Measurements from ENCODE around the gene CAMSAP3.

CAMSAP3 gene

DNA sequence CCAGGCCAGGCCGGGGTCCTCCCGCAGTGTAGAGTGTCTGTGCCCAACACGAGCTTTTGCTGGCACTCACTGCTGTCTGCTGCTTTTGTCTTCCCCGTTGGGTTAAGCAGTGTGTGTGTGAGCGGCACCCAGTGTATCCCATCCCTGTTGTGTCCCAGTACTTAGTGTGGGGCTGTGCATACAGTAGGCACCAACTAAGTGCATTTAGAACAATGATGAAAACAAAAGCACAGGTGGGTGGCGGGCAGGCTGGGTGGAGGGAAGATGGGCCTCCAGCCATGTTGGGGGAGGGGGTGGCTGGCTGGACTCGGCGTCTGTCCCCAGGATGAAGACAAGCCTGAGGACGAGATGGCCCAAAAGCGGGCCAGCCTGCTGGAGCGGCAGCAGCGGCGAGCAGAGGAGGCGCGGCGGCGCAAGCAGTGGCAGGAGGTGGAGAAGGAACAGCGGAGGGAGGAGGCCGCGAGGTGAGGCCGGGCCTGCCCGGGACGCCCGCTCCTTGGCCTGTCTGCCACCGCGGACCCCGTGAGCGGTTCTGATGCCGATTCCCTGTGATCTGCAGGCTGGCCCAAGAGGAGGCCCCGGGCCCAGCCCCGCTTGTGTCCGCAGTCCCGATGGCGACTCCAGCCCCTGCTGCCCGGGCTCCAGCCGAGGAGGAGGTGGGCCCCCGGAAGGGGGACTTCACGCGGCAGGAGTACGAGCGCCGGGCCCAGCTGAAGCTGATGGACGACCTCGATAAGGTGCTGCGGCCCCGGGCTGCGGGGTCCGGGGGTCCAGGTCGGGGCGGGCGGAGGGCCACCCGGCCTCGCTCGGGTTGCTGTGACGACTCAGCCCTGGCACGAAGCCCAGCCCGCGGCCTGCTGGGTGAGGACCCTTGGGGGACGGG, 19.4 kb downstream of the CAMSAP3 start:
- DNase-seq (ENCODE audit: low read depth): no peak

GRCh38 chr19:7617172-7617571, 21.5 kb downstream of the CAMSAP3 start:
- DNase-seq (ENCODE audit: low read depth): no peak

DNA sequence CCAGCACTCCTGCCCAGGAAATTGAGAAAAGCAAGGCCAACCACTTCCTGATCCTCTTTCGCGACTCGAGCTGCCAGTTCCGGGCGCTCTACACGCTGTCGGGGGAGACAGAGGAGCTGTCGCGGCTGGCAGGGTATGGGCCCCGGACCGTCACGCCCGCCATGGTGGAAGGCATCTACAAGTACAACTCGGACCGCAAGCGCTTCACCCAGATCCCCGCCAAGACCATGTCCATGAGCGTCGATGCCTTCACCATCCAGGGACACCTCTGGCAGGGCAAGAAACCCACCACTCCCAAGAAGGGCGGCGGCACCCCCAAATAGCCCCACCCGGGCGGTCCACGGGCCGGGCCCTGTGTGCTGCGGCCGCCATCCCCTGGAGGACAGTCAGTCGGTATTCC, 22.1 kb downstream of the CAMSAP3 start:
- DNase-seq (ENCODE audit: low read depth): no peak

GRCh38 chr19:7618348-7618747, 22.7 kb downstream of the CAMSAP3 start:
- DNase-seq (ENCODE audit: low read depth): no peak

DNA sequence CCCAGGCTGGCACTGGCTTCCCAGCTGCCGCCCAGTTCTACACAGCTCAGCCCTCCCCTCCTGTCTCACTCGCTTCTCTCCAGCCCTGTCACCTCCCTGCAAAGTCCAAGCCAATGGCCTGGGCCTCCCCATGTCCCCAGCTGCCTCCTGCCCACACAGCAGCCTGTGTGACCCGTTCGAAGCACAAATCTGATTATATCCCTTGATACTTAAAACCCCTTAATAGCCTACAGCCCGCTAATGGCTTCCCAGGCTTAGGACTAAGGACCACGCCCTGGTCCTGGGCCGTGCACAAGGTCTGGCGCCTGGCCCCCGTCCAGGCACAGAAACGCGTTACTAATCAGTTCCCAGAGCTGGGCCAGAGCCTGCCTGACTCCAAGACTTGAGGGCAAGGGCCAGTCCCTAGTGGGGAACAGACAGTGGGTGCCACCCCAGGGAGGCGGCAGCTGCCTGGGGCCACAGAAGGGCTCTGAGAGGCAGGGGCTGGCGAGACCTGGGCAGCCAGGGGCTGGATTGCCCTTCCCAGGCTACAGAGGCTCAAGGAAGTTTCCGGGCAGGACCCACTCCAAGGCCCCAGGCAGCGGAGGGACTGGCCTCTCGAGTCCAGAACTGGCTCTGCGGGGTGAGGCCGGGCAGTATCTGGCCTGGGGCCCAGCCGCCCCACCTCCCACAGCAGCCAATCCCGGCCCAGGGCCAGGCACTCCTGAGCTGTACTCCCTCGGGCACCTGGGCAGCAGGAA, 23.3 kb downstream of the CAMSAP3 start:
- no peak for DNase-seq (ENCODE audit: low read depth)

- no peak for DNase-seq (ENCODE audit: low read depth)
Observed at GRCh38 chr19:7619671-7620441, 24.2 kb downstream of the CAMSAP3 start.

DNA sequence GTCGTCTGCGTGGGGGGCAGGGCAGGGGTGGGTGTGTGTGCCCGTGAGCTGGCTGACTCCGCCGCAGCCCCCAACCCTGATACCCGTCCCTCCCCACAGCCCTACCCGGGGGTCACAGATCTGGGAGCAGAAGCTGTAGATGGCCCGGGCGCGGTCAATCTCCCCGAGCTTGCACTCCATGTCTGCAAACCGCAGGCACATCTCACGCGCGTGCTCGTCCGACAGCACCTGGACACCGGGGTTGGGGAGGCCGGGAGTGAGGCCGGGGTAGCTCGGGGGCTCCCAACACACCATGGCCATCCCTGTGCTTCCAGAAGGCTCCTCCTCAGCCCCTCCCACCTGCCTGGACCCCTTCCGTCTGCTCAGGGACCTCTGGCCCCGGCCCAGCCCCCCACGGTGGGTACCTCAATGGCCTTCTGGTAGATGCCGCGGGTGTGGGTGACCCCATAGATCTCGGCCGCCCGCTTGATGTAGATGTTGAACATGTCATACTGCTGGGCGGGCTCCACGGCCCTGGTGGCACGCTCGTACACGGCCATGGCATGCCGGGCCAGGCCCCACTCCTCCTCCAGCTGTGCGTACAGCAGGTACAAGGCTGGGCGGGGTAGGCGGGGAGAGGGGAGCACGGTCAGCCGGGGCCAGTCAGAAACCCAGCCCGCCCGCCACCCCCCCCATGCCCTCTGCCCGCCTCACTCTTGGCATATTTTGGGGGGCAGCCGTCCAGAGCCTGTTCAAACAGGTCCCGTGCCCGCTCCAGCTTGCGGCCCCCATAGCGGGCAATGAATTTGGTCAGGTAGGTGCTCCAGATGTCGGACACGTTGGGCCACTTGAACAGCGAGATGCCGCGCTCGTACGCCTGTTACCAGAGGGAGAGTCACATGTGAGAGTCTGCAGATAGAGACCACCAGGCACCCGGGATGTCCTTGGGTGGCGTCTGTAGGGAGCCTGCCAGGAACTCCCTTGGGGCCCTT, 25.1 kb downstream of the CAMSAP3 start:
- DNase-seq (ENCODE audit: low read depth): no peak

DNA sequence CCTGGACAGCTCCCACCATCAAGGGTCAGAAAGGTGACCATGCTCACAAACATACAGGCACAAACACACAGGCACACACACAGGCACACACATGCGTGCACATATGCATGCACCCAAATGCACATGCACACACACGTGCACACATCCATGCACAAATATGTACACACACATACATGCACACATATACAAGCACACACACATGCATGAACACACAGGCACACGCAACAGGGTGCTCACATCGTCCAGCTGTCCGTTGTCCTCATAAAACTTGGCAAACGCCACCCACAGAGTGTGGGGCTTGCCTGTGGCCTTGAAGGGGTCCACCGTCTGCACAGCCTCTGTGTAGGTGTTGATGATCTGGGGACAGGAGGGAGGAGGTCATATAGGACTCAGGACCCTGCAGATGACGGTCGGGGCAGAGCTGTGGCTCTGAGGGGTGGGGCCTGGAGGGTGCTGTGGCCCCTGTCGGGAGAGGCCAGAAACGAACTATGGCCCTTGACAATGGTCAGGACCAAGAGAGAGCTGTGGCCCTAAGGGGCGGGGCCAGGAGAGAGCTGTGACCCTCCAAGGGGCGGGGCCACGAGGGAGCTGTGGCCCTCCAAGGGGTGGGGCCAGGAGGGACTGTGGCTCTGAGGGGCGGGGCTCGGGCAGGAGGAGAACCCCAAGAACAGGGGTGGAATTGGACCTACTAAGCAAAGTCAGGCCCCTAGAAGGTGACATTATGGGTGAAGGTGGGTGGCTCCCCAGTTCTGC, 27.4 kb downstream of the CAMSAP3 start:
- peak; percentile 19 for DNase-seq (ENCODE audit: low read depth)

DNA sequence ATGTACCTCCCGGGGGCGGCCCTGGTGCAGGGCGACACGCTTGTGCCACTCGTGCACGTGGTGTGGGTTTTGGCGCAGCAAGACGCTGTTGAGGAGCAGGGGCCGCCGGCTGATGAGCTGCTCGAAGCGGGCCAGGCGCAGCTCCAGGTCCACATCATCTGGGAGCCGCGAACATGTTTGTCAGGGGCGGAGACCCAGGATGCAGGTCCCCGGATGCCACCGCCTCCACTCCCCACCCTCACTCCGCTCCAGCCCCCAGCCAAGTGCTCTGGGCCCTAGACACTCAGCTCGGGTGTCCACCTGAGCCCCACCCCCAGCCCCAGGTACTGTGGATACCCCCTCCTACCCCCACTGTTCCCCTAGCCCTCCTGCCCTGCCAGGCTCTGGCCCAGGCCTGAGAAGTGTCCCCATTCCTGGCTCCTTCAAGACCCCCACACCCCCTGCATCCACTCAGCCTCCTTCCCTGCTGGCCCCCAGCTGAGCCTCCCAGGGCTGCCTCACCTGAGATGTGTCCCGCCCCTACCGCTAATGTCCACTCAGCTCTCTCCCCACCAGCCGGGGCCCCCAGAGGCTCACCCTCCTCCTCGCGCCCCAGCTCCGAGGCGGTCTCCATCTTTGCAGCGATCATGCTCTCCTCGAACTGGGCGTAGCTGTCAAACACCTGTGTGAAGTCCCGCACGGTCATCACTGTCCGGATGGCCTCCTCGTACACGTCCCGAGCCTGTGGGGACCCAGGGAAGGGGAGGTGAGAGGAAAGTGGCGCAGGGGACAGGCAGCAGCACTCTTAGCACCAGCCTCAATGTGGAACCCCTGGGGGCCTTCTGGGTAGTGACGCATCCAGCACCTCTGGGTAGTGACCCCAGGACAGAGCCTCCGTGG, 28.3 kb downstream of the CAMSAP3 start:
- no peak for DNase-seq (ENCODE audit: low read depth)

DNA sequence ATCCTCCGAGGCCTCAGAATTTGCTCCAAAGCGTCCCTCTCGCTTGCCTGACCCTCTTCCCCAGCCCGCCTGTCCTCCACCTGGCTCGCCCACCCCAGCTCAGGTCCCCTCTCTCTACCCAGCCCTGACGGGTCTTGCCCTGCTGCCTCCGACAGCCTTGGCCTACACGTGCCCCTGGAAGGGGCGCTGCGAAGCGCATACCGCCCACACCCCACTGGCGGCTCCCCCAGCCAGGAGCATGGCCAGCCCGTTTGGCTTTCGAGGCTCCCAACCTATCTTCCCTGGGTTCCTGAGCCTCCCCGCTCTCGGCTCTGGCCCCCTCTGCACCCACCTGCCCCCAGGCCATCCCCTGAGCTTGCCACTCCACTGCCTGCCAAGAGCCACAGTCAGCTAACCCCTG, 29.1 kb downstream of the CAMSAP3 start:
- no peak for DNase-seq (ENCODE audit: low read depth)

GRCh38 chr19:7625763-7626372, 30.2 kb downstream of the CAMSAP3 start:
- no peak for DNase-seq (ENCODE audit: low read depth)

DNA sequence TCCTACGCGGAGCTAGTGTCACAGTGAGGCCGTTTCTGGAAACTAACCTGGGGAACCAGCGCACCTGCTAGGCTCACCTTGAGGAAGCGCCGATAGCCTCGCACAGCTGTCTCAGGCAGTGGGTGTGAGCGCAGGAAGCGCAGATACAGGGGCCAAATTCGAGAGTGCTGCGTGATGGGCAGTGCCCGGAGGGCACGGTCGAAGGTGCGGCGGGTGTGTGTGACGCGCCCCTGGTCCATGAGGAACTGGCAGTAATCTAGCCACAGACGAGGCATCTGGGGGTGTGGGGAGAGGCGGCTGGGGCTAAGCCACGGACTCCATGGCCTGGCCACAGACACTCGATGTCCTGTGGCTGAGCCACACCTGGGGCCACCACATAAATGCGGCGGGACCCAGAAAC, 31.5 kb downstream of the CAMSAP3 start:
- no peak for DNase-seq (ENCODE audit: low read depth)

- DNase-seq (ENCODE audit: low read depth): peak; percentile 13
Observed at GRCh38 chr19:7628589-7629311, 33.1 kb downstream of the CAMSAP3 start.

DNA sequence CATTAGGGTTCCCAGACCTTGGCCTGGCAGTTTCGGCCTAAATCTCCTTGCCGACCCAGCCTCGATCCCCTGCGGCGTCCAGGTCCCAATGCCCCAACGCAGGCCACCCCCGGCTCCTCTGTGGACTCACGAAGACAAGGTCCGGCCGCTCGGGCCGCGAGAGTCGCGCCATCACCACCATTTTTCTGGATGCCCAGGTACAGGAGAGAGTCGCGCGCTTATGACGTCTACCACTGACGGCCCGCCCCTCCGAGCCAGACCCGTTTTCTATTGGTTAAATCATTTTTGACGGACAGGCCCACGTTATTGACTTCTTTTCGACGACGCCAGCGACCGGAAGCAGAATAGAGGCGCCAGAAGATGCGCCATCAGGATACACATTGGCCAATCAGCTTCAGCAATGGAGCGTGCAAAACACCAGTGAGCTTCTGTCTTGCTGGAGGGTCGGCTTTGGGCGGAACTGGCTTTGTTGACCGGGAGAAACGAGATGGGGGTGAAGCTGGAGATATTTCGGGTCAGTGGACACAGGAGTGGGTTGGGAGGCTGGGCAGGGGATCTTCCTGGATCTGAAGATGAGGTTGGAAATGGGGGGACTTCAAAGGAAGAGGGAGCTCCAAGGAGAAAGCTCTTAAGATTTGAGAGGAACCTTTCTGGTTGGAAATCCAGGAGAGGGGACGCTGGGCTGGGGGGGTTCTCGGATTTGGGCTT, 33.8 kb downstream of the CAMSAP3 start, which contains the start of the genes PET100 and XAB2:
TSS of gene PET100 (plus strand) at position 447 of the 708 bp plus-strand sequence. CDS start at position 488, 41 bp downstream.
TSS of gene XAB2 (minus strand) at position 199 of the 708 bp plus-strand sequence. CDS start at position 181, 18 bp downstream.
- peak; percentile 99 for DNase-seq (ENCODE audit: low read depth)

DNA sequence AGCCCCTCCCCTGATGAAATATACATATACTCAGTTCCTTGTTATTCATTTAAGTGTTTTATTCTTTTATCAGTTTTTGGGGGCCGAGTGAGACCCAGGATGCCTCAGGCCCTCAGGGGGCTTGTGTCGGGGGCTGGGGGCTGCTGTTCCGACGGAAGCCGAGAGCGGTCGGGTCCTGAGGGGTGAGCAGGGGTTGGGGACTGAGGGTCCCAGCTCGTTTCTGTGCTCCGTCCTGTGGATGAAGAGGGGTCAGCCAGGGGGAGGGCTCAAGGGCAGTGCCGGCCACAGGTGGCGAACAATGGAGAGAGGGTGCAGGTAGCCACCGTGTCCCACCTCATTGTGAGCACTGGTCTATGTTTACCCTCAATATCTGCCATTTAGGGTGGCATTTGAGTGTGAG, 35.9 kb downstream of the CAMSAP3 start:
- DNase-seq (ENCODE audit: low read depth): no peak

DNA sequence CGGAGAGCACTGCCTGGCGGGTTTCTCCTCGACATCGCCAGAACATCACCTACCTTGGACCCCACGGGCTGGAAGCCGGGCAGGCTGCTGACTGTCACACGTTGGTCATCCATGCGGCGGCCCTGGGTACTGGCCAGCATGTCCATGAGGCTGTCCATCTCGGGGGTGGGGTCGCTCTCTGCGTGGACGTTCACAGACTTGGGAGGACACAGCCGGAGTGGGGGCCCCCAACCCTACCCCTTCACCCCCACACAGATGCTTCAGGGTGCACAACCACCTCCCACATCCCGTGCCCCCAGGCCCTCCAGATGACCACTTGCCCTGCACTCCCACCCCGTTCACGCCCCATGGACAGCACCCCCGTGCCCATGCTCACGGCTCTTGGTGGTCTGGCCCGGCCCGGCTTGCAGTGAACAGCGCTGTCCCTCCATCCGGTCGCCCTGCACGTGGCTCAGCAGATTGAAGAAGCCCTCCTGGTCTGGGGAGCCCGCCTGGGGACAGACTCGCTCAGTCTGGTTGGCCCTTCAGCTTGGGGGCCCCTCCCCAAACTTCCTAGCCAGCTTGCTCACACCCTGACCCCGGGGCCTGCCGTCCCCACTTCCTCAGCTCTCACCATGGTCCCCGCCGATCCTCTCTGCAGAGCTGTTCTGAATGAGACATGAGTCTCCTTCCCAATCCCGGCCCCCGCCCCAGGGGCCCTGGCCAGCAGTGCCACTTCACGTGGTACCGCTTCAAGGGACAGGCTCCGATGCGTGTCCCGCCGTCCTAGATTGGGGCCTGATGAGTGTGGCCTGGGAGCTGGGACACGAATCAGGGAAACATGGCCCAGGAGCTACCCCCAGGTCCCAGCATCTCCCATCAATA, 36.9 kb downstream of the CAMSAP3 start:
- no peak for DNase-seq (ENCODE audit: low read depth)

- no peak for DNase-seq (ENCODE audit: low read depth)
Observed at GRCh38 chr19:7633698-7634097, 38.0 kb downstream of the CAMSAP3 start, which contains the start of gene PCP2. Gene PCP2, minus strand, starts transcription at chr19:7633719. Its CDS starts 262 bp downstream, at chr19:7633457.
